Activated CD8-positive, alpha-beta memory T cell treated with anti-CD3 and anti-CD28 coated beads for 48 hours (primary cell): ENCODE data around the gene ASAP2.
"Not testable (repeated sequence)": the region's sequence is repeated elsewhere in the genome, so short reads cannot be mapped to it uniquely, and the experiment has no call there.

ENCODE experiments used
- DNase-seq, 3 experiments: peaks; one replicate each; pipeline ENCODE4 v3.0.0-alpha.2; 2020; ENCODE audit warnings: low read depth in 2 of 3, low spot score in 2 of 3

ASAP2 gene

DNA sequence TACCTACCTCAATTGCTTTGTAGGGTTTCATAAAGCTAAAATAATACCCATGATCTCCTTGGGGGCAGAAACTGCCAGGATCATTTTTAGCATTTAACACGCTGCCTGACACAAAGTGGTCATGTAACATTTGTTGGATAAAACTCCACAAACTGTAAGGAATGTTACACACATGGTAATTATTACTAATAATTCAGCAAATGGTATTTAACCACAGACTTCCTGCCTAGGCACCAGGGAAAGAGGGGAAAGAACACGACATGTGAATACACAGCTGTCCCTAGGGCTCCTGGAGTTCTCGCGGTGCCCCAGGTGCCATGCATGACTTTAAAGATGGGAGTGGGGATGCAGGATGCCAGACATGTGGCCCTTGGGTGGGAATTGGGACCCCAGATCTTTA is 43.5 kb downstream of the ASAP2 start:
- DNase-seq, result no peak

DNA sequence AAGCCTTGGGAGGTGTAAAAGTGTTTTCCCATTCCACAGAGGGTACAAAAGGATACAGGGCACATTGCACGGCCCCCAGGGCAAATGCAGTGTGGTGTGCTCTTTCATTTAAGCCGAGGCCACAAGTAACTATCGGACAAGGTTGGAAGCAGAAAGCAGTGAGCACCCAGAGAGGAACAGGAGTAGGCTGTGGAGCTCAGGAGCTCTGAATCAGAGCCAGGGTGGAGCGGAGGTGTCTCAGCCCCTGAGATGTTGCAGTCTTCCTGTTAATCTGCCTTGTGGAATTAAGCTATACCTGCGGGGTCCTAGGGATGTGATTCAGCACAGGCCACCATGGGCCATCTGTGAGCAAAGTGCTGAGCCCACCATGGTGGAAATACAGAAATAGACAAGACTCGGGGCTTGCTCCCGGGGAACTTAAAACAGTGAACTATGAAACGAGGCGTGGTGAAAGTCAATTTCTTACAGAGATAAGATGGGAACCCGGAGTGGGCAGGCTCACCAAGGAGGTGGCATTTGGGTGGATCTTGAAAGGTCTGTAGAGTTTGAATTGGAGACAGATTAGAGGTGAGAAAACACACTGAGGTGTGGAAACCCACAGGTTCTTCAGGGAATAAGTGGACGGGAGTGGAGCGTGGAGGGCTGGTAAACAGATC is 44.0 kb downstream of the ASAP2 start:
- DNase-seq, result no peak

DNA sequence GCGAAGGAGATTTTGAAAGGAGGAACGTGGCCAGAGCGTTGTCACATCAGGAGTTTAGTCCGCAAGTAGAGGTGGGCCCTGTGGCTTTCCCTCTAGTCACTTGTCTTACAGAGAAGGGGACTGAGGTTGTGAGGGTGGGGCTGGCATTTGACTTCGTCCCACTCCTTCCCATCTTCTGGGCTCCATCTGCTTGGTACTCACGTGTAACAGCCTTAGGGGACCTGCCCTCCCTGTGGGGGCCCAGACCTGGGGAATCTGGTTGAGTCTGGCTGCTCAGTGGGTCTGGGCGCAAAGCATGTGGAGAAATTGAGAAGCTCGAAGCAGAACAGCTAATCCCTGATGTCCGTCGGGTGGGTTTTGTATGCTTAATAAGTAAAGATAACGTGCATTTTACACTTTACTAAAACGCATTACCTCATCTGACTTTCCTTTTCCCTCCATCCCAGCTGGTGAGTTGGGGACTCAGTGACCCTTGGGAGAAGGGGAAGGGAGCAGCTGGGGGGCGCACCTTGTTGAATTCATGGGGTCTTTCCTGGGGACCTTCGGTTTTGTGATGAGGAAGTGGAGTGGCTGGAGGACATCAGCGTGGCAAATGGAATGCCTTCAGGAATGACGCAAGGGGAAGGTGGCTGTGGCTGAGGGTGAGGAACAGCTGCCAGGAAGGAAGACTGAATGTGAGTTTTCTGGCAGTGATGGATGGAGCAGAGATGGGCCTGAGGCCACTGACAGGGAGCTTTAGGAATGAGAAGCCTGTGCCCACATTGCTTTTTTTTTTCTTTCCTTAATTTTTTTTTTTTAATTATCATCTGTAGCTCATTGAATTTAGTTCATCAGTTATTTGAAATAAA is 44.8 kb downstream of the ASAP2 start:
- DNase-seq, result no peak

DNA sequence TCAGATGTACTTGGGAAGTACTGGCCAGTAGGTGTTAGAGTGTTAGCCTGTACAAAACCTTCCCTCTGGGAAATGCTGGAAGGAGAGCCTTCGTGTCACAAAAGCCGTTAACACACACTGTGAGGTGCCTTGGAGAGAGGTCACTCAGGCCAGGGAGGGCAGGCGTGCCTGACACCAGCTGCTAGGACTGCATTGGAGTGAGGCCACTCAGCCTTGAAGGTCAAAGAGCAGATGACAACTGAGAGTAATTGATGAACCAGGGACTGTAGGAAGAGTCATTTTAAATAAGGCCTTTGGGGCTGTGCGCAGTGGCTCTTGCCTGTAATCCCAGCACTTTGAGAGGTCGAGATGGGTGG is 45.4 kb downstream of the ASAP2 start:
- no peak for DNase-seq

DNA sequence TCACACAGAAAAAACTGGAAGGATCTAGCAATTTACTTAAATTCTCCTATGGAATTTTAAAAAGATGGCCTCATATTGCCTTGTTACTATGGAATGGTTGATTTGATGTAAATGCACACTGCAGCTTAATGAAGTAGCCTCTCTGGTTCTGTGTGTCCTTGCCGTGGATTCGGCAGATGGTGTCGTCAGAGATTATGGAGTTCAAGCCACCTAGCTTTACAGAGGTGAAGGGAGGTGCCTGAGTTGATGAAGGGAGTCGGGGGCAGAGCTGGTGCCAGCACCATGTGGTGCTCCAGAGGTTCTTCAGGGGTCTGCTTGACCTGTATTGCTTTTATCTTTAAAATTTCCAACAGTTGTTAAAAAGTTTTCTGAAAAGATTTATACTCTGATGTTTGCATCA is 48.8 kb downstream of the ASAP2 start:
- DNase-seq, result no peak

DNA sequence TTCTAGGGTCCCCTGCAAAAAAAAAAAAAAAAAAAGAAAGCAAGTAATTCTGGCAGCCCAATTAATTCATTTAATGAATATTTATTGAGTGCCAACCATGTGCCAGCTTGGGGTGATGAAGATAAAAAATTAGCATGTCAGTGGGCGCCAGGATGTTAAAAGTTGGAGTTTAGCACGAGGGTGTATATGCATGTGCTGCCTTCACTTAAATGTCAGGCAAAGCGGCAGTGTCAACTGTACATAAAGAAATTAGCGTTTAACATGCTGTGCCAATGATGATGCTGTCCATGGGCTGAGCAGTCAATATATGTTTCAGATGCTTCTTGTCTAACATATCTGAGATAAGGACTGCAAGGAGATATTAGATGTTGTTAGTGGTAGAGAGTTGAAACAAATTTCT is 49.5 kb downstream of the ASAP2 start:
- no peak for DNase-seq

DNA sequence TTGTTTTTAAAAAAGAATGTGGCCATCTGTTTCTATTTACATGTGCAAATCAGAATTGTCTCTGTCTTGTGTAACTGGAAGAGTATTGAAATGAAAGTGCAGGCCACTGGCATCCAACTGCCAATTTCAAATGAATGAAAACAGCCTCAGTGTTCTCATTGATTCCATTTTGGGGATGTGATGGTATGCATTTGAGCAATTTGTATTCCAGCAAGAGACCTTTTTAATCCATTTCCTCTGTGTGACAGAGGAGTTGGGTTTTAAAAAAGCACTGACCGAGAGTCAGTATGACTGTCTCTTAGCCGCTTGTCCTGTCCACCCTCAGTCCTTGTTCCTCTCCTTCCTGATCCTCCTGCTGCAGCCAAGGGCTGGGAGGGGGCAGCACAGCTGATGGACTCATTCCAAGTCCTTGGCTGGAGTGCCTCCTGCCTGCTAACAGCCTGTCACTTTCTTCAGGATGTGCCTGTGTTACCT is 50.0 kb downstream of the ASAP2 start:
- DNase-seq, result no peak

DNA sequence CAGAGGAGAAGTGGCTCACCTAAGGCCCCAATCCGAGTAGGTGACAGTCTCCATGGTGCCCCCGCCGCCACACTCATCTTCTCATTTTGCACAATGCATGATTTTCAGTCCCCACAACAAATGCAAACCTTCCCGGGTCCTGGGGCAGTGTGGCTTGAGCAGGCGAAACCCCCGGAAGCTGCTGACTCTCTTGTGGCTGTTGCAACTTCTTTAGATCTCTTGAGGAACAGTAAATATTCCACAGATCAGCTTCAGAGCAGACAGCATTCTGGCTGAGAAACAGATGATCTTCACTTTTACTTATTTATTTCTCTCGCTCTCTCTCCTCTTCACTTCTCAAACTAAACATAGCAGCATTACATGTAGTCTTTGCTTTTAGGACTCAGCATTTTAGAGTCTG is 51.9 kb downstream of the ASAP2 start:
- no peak for DNase-seq

DNA sequence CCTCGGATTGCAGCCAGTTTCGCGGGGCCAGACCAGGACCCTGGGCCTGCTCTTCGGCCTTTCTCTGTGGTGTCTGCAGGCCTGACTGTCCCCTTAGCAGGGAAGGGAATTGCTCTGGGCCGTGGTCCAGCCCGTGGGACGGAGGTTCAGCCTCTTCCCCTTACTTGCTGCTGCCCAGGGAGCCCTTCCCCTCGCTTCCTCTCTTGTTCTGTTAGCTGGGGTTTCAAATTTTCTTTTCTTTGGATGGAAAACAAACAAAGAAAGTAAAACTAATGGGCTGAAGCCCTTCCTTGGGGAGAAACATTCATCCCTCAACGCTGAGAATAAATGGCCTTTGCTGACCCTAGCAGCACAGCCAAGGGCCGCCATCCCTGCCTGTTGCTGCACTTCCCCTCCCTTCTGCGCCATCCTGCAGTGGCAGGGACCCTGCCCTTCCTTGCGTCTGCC is 52.4 kb downstream of the ASAP2 start:
- no peak for DNase-seq

DNA sequence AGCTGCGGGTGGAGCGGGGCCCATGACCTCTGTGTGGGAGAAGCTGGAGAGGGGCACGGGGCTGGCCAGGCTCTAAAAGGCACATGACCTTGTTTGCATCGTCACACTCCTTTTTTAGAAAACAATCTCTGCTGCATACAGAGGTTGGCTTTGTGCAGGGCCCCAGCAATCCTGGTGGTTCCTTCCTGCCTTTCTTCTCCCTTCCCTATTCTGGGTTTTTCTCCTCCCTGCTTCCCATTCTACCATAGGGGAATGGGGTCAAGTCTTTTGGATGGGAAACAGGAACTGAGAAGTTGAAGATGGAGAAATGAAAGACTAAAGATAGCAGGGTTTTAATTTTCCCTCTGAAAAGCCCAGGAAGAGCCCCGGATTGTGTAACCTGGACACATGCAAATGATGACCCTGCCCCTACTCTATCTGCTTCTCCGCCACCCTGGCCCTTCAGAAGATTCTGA is 53.9 kb downstream of the ASAP2 start:
- no peak for DNase-seq

DNA sequence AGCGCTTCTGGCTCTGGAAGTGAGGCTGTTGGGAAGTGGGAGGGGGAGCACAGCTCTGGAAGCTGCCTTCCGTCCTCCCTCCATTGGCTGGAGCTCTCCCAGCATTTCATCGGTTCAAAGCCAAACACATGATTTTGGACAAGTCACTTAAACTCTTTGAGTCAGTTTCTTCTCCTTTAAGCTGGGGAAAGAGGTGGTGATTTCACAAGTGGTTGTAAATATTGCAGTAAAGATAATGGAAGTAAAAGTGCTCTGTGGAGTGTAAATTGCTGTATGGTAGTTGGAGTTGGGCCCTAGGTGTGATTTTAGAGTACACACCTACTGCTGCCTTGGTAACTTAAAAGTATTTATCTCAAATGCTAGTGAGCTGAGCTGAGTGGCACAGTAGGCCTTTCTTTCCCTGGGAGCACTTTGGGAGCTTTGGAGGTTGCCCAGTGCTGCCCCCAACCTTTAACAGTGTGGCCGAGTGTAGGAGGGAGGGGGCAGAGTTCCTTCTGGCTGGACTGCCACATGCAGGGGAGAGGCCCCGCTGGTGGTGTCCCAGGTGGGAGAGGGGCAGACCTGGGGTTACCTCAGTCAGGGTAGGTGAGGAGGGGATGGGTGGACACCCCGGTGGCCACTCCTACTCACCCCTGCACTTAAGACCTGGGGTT is 54.7 kb downstream of the ASAP2 start:
- no peak for DNase-seq

DNA sequence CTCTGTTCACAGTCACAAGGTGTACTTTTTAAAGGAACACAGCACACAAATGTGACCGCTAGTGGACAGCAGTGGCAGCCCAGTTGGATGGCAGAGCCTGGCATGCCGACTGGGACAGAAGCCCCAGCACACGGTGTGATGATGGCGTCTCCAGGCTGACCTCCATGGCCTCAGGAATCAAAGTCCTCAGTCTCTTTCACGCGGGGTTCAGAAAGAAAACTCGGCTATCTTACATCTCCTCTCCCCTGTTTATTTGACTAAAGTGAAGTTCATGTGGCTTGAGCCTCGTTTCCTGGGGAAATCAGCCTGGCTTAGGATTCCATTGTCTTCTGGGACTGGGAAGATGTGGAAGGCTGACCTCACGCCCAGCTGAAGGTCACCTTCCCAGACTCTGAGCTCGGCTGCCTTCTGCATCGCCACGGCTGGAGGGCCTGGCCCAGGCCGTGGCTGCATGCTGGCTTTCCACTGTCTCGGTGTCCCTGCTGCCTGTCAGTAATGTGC is 56.1 kb downstream of the ASAP2 start:
- DNase-seq, result no peak

DNA sequence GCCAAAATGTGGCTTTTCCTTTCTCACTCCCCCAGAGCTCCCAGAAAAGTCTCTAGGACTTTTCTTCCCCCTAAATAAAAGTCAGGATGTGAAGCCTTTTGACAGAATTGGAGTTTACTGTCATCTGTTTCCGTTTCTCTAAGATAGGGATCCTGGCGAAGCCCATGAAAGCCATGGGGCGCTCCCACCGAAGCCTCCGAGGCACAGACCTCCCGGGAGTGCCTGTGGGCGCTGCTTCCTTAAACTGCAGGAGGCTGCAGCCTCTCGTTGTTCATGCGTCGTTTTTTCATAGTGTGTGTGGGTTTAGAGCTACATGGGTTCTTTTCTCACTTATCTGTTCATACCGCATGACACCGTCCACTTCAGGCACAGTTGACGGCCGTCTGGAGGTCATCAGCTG is 56.8 kb downstream of the ASAP2 start:
- DNase-seq, result no peak

DNA sequence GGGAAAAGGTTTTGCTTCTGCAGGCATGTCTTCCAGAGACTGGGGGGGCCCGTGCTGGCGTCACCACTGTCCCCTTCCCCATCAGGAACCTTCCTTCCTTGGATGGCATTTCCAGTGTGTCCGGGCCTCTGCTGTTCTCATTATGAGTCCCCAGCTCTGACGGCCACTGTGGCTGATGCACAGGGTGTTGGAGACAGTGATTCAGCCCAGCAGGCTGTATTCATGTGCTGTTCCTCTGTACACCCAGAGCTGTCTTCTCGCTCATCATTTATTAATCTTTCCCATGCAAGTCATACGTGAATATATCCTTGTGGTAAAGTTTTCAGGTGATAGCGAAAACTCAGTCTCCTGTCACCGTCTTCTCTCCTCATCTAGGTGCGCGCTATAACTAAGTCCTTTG is 57.7 kb downstream of the ASAP2 start:
- no peak for DNase-seq

DNA sequence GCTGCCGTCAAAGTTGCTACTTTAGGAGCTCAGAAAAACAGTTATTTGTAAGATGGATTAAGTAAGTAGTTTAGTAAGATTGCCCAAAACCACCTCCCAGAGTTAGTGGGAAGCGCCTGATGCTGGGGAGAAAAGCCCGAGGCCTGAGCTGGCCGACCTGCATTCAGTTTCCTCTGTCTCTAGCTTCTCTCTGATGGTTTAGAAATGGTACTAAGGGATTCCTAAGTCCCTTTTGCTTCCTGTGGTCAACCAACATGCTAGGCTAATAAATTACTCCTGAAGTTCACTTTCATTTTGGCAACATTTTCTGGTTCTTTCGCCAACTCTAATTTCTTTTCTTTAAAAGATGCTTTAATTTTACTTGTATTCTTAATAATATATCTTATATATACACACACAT is 60.1 kb downstream of the ASAP2 start:
- DNase-seq, result no peak

DNA sequence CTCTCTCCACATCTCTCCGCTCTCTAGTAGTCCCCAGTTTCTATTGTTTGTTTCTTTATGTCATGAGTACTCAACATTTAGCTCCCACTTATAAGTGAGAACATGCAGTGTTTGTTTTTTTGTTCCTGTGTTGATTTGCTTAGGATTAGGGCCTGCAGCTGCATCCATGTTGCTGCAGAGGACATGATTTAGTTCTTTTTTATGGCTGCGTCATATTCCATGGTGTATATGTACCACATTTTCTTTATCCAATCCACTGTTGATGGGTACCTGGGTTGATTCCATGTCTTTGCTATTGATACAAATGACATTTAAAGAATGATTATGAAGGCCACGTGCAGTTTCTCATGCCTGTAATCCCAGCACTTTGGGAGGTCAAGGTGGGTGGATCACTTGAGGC is 60.7 kb downstream of the ASAP2 start:
- DNase-seq, result not testable (repeated sequence)

DNA sequence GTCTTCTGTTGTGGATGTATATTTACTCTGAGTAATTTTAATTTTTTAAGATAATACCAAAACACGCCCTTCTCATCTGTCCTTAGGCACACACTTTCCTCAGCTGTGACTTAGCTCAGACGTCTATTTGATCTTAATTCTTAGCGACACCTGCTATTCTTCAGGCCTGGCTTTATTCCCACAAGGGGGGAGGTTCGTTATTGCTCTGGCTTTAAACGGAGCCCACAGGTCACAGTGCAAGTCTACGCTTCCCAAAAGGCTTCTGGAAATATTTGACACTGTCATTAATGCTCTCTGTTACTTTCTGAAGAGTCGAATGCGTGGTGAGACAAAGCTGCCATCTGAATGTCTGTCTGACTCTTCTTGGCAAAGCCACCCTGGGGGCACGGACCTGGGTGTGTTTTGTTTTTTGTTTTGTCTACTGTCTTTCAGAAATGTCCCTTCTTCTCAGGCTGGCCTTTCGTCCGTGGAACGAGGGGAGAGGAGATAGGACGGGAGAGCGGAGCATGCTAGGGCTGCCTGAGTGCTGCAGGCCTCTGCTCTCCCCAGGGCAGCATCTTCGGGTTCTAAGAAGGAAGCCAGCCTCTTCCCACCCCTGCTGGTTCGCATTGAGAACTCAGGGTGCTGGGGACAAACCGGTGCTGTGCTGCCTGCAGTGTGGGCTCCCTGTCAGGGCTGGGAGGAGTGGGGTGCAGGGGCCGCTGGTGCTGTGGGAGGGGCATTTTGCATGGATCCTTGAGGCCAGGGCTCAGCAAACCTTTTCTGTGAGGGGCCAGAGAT is 61.9 kb downstream of the ASAP2 start:
- DNase-seq, result no peak

DNA sequence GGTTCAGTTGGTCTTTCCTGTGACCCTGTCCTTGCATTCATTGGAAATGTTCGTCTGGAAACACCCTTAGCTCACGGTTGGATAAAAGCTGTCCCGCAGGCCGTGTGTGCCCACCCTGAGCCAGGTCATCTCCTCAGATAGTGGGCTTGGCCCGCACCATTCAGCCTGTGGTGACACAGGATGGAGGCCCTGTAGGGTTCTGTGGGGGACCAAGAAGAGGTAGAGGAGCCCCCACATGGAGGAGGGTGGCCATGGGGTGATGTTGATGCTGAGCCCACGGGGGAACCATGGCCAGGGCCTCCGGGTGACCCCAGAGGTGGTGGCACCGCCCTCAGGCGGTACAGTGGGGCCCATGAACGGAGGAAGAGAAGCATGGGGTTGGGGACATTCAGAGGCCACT is 62.7 kb downstream of the ASAP2 start:
- DNase-seq, result no peak

DNA sequence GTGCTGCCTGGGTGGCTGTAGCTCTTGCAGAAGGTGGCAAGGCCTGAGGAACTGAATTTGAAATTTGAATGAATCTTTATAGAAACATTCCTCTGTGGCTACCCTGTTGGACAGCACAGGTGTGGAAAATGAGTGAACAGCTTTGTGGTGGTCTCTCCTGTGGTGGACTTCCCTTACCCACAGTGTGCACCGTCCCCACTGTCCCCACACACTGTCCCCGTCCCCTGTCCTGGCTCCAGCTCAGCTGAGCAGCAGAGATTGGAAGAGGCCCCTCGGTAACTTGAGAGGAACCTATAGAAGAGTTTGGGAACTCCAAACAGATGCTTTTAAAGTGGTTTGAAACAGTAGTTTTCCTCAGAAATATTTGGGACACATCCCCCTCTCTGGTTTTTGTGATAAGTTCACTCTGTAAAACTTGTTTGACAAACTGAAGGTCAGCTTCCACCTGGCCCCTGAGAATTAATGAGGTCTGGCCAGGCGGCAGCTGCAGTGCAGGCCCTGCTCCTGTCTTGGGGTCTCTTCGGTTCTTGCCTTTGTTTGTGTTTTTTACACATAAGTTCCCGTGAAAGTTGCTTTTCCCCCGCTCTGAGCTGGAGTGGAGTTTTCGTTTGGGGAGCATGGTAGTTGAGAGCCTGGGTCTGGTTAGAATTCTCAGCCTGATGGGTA is 63.2 kb downstream of the ASAP2 start:
- no peak for DNase-seq

DNA sequence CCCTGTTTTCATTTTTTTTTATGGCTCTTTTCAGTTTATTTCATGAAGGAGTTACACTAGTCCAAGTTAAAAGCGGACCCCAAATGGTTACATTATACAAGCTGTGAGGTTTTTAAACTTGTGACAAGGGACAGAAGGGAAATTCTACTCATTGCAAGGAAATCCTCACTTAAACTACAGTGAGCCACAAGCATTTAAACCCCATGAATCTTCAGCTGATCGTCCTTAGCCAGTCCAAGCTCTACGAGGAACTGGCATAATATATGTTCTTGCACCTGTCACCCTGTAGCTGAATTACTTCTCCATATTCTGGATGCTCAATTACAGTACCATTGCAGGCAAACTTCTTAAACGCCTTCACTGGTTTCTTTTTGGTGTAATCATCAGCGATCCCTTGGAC is 64.5 kb downstream of the ASAP2 start:
- DNase-seq, result no peak

DNA sequence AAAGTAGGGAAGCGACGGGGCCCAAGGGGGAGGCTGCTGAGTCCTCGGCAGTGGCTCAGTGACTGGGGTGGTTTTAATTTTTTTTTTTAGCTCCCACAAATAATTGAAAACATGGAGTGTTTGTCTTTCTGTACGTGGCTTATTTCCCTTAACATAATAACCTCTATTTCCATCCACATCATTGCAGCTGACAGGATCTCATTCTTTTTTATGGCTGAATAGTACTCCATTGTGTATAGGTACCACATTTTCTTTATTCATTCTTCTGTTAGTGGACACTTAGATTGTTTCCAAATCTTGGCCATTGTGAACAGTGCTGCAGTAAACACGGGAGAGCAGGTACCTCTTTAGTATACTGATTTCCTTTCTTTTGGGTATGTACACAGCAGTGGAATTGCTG is 65.1 kb downstream of the ASAP2 start:
- no peak for DNase-seq
